GM23338 (cell line): ENCODE results near the gene IPO5.

ENCODE experiments used
- EZH2 ChIP-seq: fragments of 200-600 bp; sonication (generic); IDR thresholded peaks from one replicate; pipeline ENCODE4 v1.8.0; 2017; ENCODE audit warnings: antibody characterized with exemption, mild to moderate bottlenecking, low read depth; ENCODE audit not compliant: unreplicated experiment
- TF ChIP-seq, protein P1 (sequence below), 2 experiments: fragments of 200-600 bp in 1 of 2; sonication (generic) in 1 of 2; conservative IDR thresholded peaks; 2 replicates each; pipeline versions ENCODE4 v1.5.1 to v1.6.1; 2016 to 2017; ENCODE audit warnings: antibody characterized with exemption in 2 of 2, low read depth in 2 of 2, mild to moderate bottlenecking in 2 of 2, moderate library complexity in 1 of 2

DNA sequence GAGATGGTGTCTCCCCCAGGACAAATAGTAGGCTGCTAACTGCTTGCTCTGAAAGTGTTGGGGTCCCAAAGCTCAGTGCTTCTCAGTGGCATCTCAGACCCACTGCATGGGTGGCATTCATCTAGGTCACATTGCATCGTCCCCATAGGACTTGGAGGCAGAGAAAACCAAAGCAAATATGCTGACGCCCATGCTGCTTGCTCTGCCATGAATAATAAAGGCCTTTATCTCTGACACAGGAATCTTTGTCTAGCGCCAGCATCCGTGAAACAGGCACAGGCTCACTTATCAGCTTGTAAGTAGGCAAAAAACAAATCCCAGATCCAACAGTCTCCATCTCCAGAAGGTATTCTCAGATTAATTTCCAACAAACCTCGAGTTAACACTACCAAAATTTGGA is 18.9 kb upstream of the IPO5 start:
- TF ChIP-seq, protein P1, sequence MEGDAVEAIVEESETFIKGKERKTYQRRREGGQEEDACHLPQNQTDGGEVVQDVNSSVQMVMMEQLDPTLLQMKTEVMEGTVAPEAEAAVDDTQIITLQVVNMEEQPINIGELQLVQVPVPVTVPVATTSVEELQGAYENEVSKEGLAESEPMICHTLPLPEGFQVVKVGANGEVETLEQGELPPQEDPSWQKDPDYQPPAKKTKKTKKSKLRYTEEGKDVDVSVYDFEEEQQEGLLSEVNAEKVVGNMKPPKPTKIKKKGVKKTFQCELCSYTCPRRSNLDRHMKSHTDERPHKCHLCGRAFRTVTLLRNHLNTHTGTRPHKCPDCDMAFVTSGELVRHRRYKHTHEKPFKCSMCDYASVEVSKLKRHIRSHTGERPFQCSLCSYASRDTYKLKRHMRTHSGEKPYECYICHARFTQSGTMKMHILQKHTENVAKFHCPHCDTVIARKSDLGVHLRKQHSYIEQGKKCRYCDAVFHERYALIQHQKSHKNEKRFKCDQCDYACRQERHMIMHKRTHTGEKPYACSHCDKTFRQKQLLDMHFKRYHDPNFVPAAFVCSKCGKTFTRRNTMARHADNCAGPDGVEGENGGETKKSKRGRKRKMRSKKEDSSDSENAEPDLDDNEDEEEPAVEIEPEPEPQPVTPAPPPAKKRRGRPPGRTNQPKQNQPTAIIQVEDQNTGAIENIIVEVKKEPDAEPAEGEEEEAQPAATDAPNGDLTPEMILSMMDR (conservative IDR thresholded peaks at IDR 0.05; ENCODE audit: low read depth in 2 of 2), result no peak
- no peak for TF ChIP-seq EZH2
